CD1c-positive myeloid dendritic cell (primary cell): ENCODE results near the gene HSDL2.
A peak's percentile ranks its signal among the peaks of the same experiment; 100 is the strongest.

Experiments
- DNase-seq: peaks from one replicate; pipeline ENCODE4 v3.0.0-alpha.2; 2016; ENCODE audit errors: extremely low spot score

HSDL2 gene

DNA sequence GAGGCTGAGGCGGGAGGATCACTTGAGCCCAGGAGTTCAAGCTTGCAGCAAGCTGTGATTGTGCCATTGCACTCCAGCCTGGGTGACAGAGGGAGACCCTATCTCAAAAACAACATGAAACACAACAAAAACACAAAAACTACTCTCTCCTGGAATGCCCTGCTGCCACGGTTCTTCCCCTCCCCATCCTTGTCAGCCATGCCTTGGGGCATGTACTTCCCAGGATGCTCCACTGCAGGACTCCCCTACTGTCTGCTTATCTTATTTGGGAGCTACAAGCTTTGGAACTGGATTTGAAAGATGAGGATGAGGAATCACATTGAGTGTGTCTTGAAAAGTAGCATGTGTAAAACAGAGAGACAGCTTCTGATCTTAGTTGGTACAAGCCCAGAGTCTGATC lies 66.6 kb downstream of the HSDL2 start:
- DNase-seq, result no peak

DNA sequence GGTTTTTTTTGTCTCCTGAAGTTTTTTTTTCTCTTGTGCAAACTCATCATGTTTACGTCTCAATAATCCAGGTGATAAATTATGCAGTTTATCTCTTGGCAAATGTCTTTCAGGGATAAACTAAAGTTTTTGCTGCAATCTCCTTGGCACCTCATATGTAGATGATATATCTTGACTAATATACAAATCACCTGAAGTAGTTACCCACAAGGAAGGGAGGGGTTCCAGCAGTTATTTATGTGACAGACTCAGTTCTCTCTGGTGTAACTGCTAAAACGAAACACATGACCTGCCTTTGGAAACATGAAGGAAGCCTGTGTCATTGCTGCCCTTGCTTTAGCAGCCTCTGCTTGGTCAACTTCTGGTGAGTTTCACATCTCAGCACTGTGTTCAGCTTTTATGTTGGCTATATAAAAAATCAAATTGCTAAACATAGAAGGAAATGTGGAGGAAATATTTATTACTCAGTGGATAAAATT lies 67.4 kb downstream of the HSDL2 start:
- no peak for DNase-seq

DNA sequence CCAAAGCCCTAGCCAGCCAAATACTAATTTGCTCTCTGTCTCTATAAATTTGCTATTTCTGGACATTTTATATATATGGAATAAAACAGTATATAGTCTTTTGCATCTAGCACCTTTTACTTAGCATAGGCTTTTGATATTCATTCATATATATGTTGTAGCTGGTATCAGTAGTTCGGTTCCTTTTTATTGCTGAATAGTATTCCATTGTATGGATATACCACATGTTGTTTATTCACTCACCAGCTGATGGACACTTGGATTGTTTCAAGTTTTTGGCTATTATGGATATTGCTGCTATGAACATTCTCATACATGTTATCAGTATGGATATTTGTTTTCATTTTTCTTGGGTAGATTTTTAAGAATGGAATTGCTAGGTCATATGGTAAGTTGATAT lies 82.9 kb downstream of the HSDL2 start:
- DNase-seq, result no peak

DNA sequence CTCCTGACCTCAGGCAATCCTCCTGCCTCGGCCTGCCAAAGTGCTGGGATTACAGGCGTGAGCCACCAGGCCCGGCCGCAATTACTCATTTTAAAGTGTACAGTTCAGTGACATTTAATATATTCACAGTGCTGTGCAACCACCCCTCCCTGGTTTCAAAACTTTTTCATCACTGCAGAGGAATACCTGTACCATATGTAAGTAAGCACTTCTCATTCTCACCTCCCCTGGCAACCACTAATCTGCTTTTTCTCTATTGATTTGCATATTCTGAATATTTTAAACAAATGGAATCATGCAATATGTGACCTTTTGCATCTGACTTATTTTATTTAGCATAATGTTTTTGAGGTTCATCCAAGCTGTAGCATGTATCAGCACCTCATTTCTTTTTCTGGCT lies 85.4 kb downstream of the HSDL2 start:
- DNase-seq, result no peak

DNA sequence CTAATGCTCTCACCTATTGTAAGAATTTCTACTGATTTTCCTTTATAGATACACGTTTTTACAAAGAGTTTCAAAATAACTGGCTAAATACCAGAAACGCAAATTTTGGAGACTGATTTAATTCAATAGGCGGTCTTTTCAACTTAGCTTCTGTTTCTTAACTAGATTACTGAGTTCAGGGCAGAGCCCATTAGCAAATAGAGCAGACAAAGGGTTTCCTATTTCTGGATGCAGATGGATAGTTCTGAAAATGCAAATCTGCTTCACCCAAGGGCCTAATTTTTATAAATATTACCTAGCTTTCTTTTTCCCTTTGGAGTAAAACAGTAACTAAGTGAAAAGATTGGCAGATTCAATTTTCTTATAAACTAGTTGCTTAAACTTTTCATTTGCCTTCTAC lies 93.1 kb downstream of the HSDL2 start:
- DNase-seq, result no peak

DNA sequence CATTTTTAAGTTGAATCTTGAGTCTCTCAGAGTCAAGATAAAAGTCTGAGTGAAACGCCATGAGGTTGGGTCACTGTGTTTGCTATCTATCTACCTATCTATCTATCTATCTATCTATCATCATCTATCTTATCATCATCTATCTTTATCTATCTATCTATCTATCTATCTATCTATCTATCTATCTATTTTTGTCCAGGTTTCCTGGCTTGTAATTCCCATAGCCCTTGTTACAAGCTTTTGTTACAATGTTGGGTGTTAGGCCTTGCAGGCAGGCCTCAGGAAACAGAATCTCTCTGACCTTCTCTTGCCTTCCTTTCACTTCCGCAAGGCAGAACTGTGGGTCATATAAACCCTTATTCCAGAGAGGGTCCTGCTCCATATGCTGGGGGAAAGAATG lies 94.1 kb downstream of the HSDL2 start:
- no peak for DNase-seq

DNA sequence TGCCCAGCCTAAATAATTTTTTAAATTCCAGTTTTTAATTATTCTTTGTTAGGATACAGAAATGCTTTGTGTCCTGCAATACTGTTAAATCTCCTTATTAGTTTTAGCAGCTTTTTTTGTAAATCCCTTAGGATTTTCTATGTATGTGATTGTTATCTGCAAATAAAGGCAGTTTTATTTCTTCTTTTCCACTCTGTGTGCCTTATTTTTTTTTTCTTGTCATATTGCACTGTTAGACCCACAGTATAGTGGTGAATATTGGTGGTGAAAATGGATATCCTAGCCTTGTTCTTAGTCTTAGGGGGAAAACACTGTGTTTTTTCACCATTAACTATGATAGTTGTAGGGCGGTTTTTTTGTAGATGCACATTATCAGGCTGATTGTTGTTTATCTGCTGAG lies 95.4 kb downstream of the HSDL2 start:
- DNase-seq, result no peak

DNA sequence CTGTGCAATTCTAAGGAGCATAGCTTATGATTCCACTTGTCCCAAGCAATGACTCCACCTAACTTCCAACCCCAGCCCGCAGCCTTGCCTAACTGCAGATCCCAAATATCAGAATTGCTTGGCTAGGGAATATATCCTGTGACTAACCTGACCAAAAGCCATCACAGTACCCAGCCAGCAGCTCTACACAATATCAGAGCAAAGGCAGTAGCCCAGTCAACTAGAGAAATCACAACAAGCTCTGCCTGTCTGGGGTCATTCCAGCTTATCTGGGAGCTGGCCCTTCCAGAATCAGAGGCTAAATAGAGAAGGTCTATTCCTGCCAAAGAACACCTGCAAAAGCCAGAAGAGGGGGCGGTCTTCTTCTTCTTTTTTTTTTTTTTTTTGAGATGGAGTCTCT lies 97.4 kb downstream of the HSDL2 start:
- no peak for DNase-seq

DNA sequence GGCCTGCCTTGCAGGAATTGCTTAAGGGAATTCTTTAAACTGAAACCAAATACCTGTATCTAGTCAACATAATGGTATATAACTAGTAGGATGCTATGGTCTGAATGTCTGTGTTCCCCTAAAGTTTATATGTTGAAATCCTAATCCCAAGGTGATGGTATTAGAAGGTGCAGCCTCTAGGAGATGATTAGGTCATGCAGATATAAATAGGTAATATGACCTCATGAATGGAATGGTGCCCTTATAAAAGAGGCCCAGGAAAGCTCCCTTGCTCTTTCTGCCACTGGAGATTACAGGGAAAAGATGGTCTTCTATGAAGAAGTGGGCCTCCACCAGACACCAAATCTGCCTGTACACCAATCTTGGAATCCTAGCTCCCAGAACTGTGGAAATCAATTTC lies 99.3 kb downstream of the HSDL2 start:
- no peak for DNase-seq

DNA sequence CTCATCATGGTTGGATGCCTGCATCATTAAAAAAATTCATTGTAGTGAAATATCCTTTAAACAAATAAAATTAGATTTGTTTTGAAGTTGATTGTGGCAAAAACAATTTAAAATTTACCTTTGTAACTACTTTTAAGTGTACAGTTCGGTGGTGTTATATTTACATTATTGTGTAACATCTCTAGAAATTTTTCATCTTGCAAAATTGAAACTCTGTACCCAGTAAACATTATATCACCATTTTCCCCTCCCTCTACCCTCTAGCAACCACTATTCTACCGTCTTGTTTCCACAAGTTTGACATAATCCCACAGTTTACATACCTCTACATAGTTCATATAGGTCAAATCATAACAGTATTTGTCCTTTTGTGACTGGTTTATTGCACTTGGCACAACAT lies 104.7 kb downstream of the HSDL2 start:
- no peak for DNase-seq

DNA sequence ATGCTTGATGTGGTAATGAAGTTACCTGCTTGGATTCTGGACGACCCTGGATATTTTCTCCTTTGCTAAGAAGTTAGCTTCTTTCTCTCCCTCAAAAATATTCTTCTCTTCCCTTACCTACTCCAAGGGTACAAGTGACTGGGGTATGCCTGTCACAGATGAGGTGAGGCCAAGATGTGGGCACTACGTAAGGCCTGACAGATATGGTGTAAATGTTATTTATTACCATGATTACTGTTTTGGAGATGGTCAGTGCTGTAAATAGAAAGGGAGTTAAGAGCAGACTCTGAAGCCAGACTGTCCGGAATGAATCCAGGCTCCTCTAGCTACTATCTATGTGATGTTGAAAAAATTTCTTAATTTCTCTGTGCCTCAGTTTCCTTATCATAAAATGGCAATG lies 105.7 kb downstream of the HSDL2 start:
- DNase-seq, result no peak

DNA sequence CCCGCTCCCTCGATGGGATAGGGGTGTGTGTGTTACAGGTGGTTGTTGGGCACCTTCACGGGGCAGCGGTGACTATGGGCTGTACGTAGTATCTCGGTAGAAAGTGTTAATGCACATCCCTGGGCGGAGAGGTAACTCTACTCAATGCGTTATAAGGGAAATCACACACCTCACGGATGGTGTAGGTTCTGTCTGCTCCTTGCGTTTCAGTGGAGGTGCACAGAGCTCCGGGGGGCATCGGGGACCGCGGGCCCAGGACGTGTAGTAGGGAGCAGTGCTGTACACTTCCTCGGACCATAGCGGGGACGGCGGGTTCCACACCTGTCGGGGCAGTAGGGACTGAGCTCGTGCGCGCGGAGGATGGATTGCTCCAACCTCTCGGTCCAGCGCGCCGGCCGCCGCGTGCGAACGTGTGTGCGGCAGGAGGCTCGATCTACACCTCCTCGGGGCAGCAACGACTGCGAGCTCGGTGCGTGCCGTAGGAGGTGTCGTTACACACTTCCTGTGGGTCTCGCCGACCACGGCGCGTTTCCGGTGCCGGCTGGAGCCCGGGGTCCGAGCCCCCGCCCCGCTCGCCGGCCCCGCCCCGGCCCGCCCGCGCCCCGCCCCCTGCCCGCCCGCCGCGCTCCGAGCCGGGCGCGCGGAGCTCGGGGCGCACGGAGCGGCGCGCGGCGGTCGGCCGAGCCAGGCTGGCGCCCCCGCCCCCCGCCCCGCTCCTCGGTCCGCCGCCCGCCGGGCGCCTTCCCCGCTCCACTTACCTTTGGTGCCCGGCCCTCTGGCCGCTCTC lies 106.5 kb downstream of the HSDL2 start, which contains the start of gene KIAA1958:
TSS of gene KIAA1958 (plus strand) at position 607 of the 787 bp plus-strand sequence. CDS start 87,254 bp downstream, outside the sequence.
- DNase-seq, result peak; percentile 74

DNA sequence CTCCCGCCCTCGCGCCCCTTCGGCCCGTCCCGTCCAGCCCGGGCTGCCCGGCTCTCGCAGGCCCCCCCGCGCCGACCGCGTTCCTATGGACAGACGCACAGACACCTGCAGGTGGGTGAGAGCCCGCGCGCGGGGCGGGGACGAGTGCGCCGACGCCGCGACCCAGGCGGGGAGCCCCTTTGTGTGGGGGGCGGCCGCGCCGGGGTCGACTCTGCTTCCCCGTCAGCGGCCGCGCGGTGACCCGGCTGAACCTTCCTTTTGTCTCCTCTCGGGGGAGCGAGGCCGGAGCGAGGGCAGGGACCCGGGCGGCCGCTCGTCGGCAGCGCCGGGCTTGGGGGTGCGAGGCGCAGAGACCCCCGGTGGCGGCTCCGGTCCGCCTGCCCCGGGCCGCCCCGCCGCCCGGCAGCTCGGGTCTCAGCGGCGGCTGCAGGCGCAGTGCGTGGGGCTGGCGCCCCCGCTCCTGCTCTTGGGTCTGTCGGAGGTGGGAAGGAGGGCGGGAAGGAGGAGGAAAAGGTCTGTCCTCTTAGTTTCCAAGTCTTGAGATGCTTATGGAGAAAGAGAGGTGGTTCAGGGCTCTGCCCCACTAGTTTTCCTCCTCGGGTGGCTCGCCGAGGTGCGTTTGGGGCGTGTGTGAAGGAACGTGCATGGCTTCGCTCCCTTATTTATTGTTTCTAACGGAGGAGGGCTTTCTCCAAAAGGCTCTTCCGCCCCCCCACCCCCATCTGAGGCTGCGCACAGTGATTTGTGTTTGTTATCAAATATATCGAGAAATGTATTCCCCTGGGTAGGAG lies 107.3 kb downstream of the HSDL2 start:
- peak; percentile 36 for DNase-seq

DNA sequence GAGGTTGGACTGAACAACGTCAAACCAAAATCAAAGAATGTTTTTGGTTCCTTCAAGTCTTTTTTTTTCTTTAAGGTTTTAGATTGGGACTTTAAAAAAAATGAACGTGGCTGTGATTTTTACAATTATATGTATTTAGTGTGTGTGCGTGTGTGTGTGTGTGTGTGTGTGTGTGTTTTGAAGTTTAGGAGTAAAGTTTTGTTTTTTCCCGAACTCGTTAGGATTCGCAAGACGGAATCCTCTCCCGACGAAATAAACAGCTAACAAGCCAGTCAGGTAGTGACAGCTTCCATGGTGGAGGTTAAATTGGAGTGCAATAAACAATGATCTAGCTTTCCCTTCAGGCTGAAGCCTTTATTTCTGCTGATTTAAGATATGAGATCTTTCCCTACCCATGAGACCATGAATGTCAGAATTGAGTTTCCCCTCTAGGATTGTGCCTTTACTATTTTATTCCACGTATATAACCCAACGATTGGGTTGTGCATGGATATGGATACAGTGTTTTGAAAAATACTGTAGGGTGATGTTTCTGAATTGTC lies 108.0 kb downstream of the HSDL2 start:
- DNase-seq, result no peak

DNA sequence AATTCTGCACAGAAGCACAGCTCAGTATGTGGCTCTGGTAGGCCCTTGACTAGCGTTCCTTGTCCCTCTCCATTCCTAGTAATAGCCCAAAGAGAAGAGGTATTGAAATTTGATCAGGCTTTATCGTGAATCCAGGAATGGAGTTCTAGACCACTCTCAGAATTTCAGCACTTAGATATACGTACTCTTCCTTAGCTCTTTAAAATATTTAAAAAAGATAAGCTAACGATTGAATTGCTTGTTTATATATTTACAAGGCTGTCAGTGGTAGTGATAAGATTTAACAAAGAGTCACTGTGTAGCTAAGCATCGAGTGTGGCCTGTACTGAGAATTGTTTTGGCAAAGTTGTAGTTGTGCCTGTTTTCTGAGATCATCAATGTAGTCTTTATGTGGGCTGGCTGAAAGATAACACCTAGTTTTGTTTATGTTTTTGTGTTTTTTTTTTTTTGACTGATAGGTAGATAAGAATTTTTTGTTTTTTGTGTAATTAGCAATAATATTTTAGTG lies 109.2 kb downstream of the HSDL2 start:
- no peak for DNase-seq

DNA sequence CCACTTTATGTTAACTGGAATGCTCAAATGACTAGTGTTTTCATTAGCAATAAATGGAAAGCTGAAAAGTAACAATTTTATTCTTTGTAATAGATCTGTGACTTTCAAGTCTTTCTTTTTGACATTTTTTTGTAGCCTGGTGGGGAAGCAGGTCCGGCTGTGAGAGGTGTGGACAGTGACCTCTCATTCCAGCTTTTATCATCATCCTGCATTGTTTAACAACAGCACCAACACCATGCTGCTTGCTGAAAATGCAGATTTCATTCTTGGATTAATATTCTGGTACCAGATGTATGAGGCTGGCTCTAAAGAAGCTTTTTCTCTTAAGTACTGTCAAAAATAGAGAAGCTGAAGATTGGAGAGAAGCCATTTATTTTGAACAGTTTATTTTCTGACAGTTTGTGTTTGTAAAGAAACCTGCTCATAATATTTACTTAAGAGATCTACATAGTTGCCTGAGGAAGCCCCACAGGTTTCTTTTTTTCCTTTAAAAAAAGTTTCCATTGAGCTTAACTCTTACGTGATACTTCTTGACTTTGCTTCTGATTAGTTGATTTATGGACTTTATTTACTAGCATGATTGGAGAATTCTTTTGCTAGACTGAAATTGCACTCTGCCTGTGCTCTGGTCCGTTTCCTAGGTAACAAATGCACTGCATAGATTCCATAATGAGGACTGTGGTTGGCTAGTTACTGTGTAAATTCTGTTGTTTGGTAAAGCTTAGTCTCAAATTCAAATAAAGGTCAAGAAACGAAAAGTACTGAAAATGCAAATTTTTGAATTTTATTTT lies 110.2 kb downstream of the HSDL2 start:
- no peak for DNase-seq

DNA sequence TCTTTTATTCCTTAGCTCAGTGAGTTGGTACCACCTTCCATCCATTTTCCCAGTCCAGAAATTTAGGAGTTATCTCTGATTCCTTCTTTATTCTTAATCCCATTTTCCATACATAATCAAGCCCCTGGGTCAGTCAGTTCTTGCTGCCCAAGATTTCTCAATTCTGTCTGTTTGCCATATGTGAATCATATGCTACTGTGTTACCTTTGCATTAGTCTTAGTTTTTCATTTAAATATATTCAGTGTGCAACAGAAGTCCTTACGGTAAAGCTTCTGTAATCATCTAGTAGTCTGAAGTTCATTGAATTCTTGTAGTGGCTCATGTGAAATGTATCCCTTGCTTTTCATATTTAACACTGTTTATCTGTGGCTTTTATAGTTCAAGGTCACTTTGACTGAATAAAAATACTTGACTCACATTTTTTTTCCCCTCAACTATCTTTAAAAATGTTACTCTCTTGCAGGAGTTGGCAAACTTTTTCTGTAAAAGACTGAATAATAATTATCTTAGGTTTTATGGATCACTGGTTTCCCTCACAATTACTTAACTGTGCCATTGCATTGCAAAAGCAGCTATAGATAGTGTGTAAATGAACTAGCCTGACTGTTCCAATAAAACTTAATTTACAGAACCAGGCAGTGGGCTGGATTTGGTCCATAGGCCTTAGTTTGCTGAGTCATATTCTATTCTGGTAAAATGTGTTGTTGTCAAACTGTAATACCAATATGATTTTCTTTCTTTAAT lies 113.7 kb downstream of the HSDL2 start:
- no peak for DNase-seq

DNA sequence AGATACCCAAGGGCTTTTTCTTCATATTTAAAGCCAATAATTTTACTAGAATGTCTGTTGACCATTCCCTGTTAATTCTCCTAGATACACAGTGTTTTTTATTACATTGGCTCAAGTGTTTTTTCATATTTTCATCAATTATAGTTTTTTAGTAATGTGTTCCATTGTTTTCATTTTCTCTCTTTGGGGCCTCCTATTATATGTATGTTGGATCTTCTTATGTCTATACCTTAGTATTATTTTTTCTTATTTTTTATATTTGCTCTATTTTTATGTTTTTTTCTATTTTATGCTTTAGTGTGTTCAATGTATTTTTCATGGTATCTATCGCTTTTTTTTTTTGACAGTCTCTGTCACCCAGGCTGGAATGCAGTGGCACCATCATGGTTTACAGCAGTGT lies 114.2 kb downstream of the HSDL2 start:
- no peak for DNase-seq

DNA sequence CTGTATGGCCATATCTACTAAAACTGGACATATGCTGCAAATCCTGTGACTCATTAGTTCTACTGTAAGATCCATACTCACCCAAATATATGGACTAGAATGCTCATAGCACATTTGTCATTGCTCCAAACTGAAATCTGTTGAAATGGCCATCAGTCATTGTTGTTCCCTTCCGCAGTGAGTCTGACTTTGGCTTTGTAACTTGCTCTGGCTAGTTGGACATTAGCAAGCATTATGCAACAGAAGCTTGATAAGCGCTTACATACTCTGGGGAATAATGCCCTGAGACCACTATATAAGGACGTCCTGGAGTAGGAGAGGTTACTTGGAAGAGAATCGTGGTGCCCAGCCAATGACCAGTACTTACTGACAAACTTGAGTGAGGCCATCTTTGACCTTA lies 115.7 kb downstream of the HSDL2 start:
- no peak for DNase-seq

DNA sequence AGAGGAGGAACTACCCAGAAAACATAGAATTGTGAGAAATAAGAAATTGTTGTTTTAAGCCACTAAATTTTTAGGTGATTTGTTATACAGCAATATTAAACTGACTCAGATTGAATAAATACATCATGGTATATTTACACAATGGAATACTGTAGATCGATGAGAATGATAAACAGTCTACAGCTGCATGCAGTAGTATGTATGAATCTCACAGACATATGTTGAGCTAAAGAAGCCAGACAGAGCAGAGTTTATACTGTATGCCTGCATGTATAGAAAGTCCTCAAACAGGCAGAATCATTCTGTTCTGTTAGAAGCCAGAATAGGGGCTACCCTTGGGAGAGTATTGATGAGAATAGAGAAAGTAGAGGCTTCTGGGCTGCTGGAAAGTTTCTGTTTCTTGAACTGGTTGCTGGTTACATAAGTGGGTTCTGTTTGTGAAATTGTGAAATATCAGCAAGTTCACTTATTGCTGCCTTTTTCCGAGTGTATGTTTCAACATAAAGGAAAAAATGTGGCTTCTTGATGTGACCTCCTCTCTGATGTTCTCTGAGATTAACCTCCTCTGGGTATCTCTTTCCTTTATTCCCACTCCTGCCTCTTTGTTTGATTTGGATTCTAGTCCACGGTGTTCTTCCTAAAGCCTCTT lies 116.3 kb downstream of the HSDL2 start:
- DNase-seq, result peak; percentile 16

DNA sequence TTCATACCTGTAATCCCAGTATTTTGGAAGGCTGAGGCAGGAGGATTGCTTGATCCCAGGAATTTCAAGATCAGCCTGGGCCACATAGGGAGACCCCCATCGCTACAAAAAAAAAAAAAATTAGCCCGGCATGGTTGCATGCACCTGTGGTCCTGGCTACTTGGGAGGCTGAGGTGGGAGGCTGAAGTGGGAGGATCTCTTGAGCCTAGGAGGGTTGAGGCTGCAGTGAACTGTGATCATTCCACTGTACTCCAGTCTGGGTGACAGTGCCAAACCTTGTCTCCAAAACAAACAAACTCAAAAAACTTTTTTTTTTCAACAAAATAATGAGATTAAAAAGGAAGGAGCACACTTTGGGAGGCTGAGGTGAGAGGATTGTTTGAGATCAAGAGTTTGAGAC lies 120.9 kb downstream of the HSDL2 start:
- no peak for DNase-seq
